Measurements from ENCODE around the gene E2F2. TPM values are rescaled to one million over a fixed set of nuclear protein-coding genes. Genes with fewer than 3 reads are reported as not detected.

Gene E2F2
- total RNA-seq, 1 donor from 2014 or later = 0.78 TPM

DNA sequence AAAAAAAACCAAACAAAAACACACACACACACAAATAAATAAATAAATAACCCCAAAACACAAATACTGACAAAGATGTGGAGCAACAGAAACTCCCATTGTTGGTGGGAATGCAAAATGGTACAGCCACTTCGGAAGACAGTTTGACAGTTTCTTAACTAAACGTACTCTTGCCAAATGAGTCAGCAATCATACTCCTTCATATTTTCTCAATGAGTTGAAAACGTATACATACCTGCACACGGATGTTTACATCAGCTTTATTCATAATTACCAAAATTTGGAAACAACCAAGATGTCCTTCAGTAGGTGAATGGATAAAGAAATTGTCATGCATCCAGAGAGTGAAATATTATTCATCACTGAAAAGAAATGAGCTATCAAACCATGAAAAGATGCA is 70.5 kb downstream of the E2F2 start:
- no peak for DNase-seq

DNA sequence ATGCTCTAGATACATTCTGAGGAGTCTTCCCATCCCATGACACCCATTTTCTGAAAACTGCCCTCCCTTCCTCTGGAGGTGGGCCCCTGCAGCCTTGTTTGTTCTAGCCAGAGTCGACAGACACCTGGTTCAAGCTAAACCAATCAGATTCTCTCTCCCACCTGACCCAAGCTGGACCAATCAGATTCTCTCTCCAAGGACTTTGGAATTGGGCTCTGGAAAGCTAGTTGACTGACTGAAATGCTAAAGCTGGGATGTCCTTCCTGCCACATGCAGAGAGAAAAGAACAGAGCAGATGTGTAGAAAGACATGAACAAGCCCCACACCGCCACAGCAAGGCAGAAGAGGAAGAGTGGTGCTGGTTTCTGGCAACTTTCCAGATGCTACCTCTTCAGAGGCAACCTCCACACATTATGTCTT is 71.7 kb downstream of the E2F2 start:
- no peak for DNase-seq

Other genes starting within 250 kb of the E2F2 start
- gene HNRNPR, start 186.9 kb downstream of the E2F2 start, total RNA-seq = 160 TPM
- gene ZNF436, start 161.4 kb downstream of the E2F2 start, total RNA-seq = 95.8 TPM
- gene TCEA3, start 106.5 kb downstream of the E2F2 start, total RNA-seq = 4.8 TPM
- gene ASAP3, start 47.1 kb downstream of the E2F2 start, total RNA-seq = 10.0 TPM
- gene ID3, start 28.3 kb upstream of the E2F2 start, total RNA-seq = 30.3 TPM
- 852 TPM for gene RPL11, start 160.6 kb upstream of the E2F2 start, total RNA-seq
- 23.7 TPM for gene ELOA, start 212.2 kb upstream of the E2F2 start, total RNA-seq
- 57.9 TPM for gene PITHD1, start 247.2 kb upstream of the E2F2 start, total RNA-seq